GM23338 (cell line): ENCODE data around the gene ZNRF2.

ENCODE experiments used
- CREB1 ChIP-seq: fragments of 250-450 bp; sonication (Bioruptor Pico); IDR thresholded peaks from 2 replicates; pipeline ENCODE4 v1.5.0; 2020; ENCODE audit warnings: low read depth, mild to moderate bottlenecking, moderate library complexity
- CTCF ChIP-seq, 2 experiments: fragments of 200-600 bp in 1 of 2; sonication (generic) in 1 of 2; conservative IDR thresholded peaks; 2 replicates each; pipeline versions ENCODE4 v1.5.1 to v1.6.1; 2016 to 2017; ENCODE audit warnings: antibody characterized with exemption in 2 of 2, low read depth in 2 of 2, mild to moderate bottlenecking in 2 of 2, moderate library complexity in 1 of 2
- EZH2 ChIP-seq: fragments of 200-600 bp; sonication (generic); IDR thresholded peaks from one replicate; pipeline ENCODE4 v1.8.0; 2017; ENCODE audit warnings: antibody characterized with exemption, mild to moderate bottlenecking, low read depth; ENCODE audit not compliant: unreplicated experiment
- EZH2phosphoT487 ChIP-seq: fragments of 200-600 bp; sonication (generic); IDR thresholded peaks from one replicate; pipeline ENCODE4 v1.8.1; 2018; ENCODE audit warnings: antibody characterized with exemption; ENCODE audit not compliant: unreplicated experiment
- JUNB ChIP-seq: IDR thresholded peaks from one replicate; pipeline ENCODE4 v1.6.1; 2016; ENCODE audit warnings: antibody characterized with exemption; ENCODE audit not compliant: unreplicated experiment
- POLR2AphosphoS5 ChIP-seq: IDR thresholded peaks from 2 replicates; pipeline ENCODE4 v1.6.1; 2016; ENCODE audit warnings: antibody characterized with exemption, low read depth
- ZNF114 ChIP-seq: fragments of 250-450 bp; sonication (Bioruptor Pico); IDR thresholded peaks from 2 replicates; pipeline ENCODE4 v1.5.0; 2020; ENCODE audit warnings: mild to moderate bottlenecking, moderate library complexity
- ZNF331 ChIP-seq: fragments of 250-450 bp; sonication (Bioruptor Pico); IDR thresholded peaks from 2 replicates; pipeline ENCODE4 v1.5.0; 2020; ENCODE audit warnings: low read depth, mild to moderate bottlenecking, moderate library complexity
- TF ChIP-seq, protein P1 (sequence below): IDR thresholded peaks from one replicate; pipeline ENCODE4 v1.6.1; 2018; ENCODE audit warnings: antibody characterized with exemption; ENCODE audit not compliant: unreplicated experiment
- TF ChIP-seq, protein P2 (sequence below): IDR thresholded peaks from 2 replicates; pipeline ENCODE4 v1.6.1; 2016; ENCODE audit warnings: antibody characterized with exemption

- TF ChIP-seq CTCF (conservative IDR thresholded peaks at IDR 0.05; ENCODE audit: low read depth in 2 of 2) (no peak), POLR2AphosphoS5 (no peak), ZNF331 (CRISPR knock-in tag) (no peak), EZH2 (no peak), EZH2phosphoT487 (no peak), ZNF114 (CRISPR knock-in tag) (no peak), CREB1 (no peak), JUNB (no peak)
- TF ChIP-seq, protein P1, sequence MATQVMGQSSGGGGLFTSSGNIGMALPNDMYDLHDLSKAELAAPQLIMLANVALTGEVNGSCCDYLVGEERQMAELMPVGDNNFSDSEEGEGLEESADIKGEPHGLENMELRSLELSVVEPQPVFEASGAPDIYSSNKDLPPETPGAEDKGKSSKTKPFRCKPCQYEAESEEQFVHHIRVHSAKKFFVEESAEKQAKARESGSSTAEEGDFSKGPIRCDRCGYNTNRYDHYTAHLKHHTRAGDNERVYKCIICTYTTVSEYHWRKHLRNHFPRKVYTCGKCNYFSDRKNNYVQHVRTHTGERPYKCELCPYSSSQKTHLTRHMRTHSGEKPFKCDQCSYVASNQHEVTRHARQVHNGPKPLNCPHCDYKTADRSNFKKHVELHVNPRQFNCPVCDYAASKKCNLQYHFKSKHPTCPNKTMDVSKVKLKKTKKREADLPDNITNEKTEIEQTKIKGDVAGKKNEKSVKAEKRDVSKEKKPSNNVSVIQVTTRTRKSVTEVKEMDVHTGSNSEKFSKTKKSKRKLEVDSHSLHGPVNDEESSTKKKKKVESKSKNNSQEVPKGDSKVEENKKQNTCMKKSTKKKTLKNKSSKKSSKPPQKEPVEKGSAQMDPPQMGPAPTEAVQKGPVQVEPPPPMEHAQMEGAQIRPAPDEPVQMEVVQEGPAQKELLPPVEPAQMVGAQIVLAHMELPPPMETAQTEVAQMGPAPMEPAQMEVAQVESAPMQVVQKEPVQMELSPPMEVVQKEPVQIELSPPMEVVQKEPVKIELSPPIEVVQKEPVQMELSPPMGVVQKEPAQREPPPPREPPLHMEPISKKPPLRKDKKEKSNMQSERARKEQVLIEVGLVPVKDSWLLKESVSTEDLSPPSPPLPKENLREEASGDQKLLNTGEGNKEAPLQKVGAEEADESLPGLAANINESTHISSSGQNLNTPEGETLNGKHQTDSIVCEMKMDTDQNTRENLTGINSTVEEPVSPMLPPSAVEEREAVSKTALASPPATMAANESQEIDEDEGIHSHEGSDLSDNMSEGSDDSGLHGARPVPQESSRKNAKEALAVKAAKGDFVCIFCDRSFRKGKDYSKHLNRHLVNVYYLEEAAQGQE, result no peak
- TF ChIP-seq, protein P2, sequence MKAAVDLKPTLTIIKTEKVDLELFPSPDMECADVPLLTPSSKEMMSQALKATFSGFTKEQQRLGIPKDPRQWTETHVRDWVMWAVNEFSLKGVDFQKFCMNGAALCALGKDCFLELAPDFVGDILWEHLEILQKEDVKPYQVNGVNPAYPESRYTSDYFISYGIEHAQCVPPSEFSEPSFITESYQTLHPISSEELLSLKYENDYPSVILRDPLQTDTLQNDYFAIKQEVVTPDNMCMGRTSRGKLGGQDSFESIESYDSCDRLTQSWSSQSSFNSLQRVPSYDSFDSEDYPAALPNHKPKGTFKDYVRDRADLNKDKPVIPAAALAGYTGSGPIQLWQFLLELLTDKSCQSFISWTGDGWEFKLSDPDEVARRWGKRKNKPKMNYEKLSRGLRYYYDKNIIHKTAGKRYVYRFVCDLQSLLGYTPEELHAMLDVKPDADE, result no peak
These were observed 107.4 kb downstream of the ZNRF2 start for GRCh38 chr7:30391806-30392205.
